ENCODE measurements around the gene PDGFA. TPM values are rescaled to one million over a fixed set of nuclear protein-coding genes. Genes with fewer than 3 reads are reported as not detected.
A peak's percentile ranks its signal among the peaks of the same experiment; 100 is the strongest.

The PDGFA gene
- total RNA-seq, 1 donor from 2014 or later: 7.6 TPM

DNA sequence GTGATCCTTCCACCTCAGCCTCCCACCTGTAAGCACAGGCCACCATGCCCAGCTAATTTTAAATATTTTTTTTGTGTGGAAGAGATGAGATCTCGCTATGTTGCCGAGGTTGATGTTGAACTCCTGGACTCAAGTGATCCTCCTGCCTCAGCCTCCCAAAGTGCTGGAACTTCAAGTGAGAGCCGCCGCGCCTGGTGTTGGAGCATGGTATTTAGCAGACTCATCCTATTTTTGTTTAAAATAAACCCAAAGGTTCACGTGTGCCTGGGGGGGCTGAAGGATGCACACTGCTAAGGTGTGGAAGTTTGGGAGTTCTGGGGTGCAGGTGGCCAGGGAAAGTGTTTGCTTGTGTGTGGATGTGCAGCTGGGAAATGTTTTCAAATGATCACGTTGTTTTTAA, 18.1 kb downstream of the PDGFA start:
- TF ChIP-seq, protein P1, sequence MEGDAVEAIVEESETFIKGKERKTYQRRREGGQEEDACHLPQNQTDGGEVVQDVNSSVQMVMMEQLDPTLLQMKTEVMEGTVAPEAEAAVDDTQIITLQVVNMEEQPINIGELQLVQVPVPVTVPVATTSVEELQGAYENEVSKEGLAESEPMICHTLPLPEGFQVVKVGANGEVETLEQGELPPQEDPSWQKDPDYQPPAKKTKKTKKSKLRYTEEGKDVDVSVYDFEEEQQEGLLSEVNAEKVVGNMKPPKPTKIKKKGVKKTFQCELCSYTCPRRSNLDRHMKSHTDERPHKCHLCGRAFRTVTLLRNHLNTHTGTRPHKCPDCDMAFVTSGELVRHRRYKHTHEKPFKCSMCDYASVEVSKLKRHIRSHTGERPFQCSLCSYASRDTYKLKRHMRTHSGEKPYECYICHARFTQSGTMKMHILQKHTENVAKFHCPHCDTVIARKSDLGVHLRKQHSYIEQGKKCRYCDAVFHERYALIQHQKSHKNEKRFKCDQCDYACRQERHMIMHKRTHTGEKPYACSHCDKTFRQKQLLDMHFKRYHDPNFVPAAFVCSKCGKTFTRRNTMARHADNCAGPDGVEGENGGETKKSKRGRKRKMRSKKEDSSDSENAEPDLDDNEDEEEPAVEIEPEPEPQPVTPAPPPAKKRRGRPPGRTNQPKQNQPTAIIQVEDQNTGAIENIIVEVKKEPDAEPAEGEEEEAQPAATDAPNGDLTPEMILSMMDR (IDR thresholded peaks at IDR 0.05; ENCODE audit: partially characterized antibody, unreplicated experiment): no peak
- H3K4me1 Mint-ChIP-seq (ENCODE audit: low read depth, unreplicated experiment): peaks cover 4% of the 10 kb centered on the region
- no peaks in the 10 kb centered on the region for H3K36me3 Mint-ChIP-seq (ENCODE audit: unreplicated experiment)
- H3K27ac Mint-ChIP-seq (ENCODE audit: unreplicated experiment): no peak overlapping the region
- H3K27me3 Mint-ChIP-seq (ENCODE audit: unreplicated experiment): peaks cover 5% of the 10 kb centered on the region
- no peak for DNase-seq
- peaks cover 7% of the 10 kb centered on the region for H3K9me3 Mint-ChIP-seq (ENCODE audit: unreplicated experiment)
- H3K4me3 Mint-ChIP-seq (ENCODE audit: unreplicated experiment): no peak overlapping the region

GRCh38 chr7:500521-501420, 18.9 kb downstream of the PDGFA start:
- H3K9me3 Mint-ChIP-seq (ENCODE audit: unreplicated experiment): peaks cover 7% of the 10 kb centered on the region
- H3K4me1 Mint-ChIP-seq (ENCODE audit: low read depth, unreplicated experiment): peaks cover 4% of the 10 kb centered on the region
- no peaks in the 10 kb centered on the region for H3K36me3 Mint-ChIP-seq (ENCODE audit: unreplicated experiment)
- no peak overlapping the region for H3K27ac Mint-ChIP-seq (ENCODE audit: unreplicated experiment)
- H3K27me3 Mint-ChIP-seq (ENCODE audit: unreplicated experiment): peaks cover 5% of the 10 kb centered on the region
- TF ChIP-seq, protein P1 (IDR thresholded peaks at IDR 0.05; ENCODE audit: partially characterized antibody, unreplicated experiment): no peak
- DNase-seq: peak; percentile 8
- H3K4me3 Mint-ChIP-seq (ENCODE audit: unreplicated experiment): no peak overlapping the region

- Mint-ChIP-seq H3K9me3 (ENCODE audit: unreplicated experiment) (peaks cover 3% of the 10 kb centered on the region), H3K4me3 (ENCODE audit: unreplicated experiment) (no peak overlapping the region), H3K27me3 (ENCODE audit: unreplicated experiment) (peaks cover 5% of the 10 kb centered on the region), H3K36me3 (ENCODE audit: unreplicated experiment) (no peaks in the 10 kb centered on the region), H3K4me1 (ENCODE audit: low read depth, unreplicated experiment) (peaks cover 4% of the 10 kb centered on the region), H3K27ac (ENCODE audit: unreplicated experiment) (no peak overlapping the region)
- DNase-seq: peak; percentile 8
- TF ChIP-seq, protein P1 (IDR thresholded peaks at IDR 0.05; ENCODE audit: partially characterized antibody, unreplicated experiment): no peak
Measured at GRCh38 chr7:499853-500485, 19.7 kb downstream of the PDGFA start.

DNA sequence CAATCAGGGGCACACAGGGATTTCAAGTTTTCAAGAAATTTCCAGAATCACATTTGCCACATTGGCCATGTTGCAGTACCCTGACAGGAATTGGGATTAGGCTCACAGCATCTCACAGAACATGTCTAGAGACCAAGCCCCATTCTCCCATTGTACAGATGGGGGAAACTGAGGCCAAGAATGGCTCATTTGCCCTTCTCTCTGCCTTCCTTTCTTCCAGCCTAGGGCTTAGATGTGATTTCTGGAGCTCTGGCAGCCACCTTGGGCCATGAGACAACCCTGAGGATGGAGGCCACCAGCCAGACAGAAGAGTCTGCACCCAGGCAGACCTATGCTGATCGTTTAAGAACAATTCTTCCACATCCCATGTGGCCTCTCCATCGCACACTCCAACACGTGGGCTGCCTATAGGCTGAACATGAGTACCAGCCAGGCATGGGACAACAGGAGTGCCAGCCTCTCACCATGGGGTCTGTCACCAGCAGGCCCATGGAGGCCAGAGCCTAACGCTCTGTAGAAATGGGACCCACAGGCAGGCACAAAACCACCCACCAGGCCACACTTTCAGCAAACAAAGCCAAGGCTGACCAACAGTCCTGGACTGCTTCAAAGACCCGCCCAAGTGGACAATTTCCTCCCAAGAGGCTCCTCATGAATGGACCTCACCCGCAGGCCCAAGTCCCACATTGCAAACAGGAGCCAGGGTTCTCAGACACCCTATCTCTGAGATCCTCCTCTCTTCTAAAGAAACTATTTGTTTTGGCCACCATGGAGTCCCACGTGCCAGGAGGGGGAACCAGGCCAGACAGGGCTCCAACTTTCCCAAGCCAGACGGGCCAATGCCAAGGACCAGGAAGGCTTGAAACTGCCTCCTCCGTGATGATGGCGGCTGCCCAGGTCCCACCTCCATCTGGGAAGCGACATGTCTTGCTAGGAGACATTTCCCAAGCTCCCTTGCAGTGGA, 20.7 kb downstream of the PDGFA start:
- Mint-ChIP-seq H3K4me3 (ENCODE audit: unreplicated experiment) (no peak overlapping the region), H3K4me1 (ENCODE audit: low read depth, unreplicated experiment) (peaks cover 4% of the 10 kb centered on the region), H3K36me3 (ENCODE audit: unreplicated experiment) (no peaks in the 10 kb centered on the region), H3K9me3 (ENCODE audit: unreplicated experiment) (peaks cover 1% of the 10 kb centered on the region), H3K27ac (ENCODE audit: unreplicated experiment) (no peak overlapping the region), H3K27me3 (ENCODE audit: unreplicated experiment) (peaks cover 5% of the 10 kb centered on the region)
- peak; percentile 4 for DNase-seq
- TF ChIP-seq, protein P1 (IDR thresholded peaks at IDR 0.05; ENCODE audit: partially characterized antibody, unreplicated experiment): no peak

Measured in glutamatergic neuron (in vitro differentiated cells).